HepG2 (cell line): ENCODE measurements around the gene RPS28. TPM values are rescaled to one million over a fixed set of nuclear protein-coding genes. Genes with fewer than 3 reads are reported as not detected.

ENCODE experiments used
- BHLHE40 ChIP-seq: IDR thresholded peaks from 2 replicates; pipeline ENCODE4 v1.6.1; 2011; ENCODE audit warnings: low read length, improper control_type of control experiment
- CBX1 ChIP-seq: IDR thresholded peaks from one replicate; pipeline ENCODE4 v1.6.1; 2016; ENCODE audit warnings: antibody characterized with exemption, low read depth
- CEBPG ChIP-seq: IDR thresholded peaks from 2 replicates; pipeline ENCODE4 v1.6.1; 2016
- ELF3 ChIP-seq: IDR thresholded peaks from 2 replicates; pipeline ENCODE4 v1.6.1; 2016; ENCODE audit warnings: missing genetic modification reagents, missing compliant biosample characterization
- HDAC6 ChIP-seq: fragments of 200-600 bp; sonication (generic); IDR thresholded peaks from 2 replicates; pipeline ENCODE4 v1.7.0; 2017; ENCODE audit warnings: mild to moderate bottlenecking, antibody characterized with exemption, low read length, low read depth
- ISX ChIP-seq: sonication (generic); formaldehyde crosslinking; conservative IDR thresholded peaks from 2 replicates; pipeline ENCODE4 v1.5.0; 2020; ENCODE audit warnings: missing genetic modification reagents
- KAT8 ChIP-seq: IDR thresholded peaks from 2 replicates; pipeline ENCODE4 v1.6.1; 2016; ENCODE audit warnings: missing genetic modification reagents, missing compliant biosample characterization
- RXRA ChIP-seq: sonication (generic); formaldehyde crosslinking; IDR thresholded peaks from 2 replicates; pipeline ENCODE4 v1.5.1; 2020; ENCODE audit warnings: missing genetic modification reagents
- YEATS2 ChIP-seq: sonication (generic); formaldehyde crosslinking; IDR thresholded peaks from 2 replicates; pipeline ENCODE4 v1.4.0; 2020; ENCODE audit warnings: missing genetic modification reagents, borderline replicate concordance
- ZBTB8A ChIP-seq: sonication (generic); formaldehyde crosslinking; IDR thresholded peaks from 2 replicates; pipeline ENCODE4 v1.4.0; 2020; ENCODE audit warnings: mild to moderate bottlenecking, low read depth, missing genetic modification reagents, borderline replicate concordance
- ZMYM2 ChIP-seq: sonication (generic); formaldehyde crosslinking; IDR thresholded peaks from 2 replicates; pipeline ENCODE4 v1.8.0; 2022; ENCODE audit warnings: mild to moderate bottlenecking, missing genetic modification reagents
- ZNF235 ChIP-seq: sonication (generic); formaldehyde crosslinking; IDR thresholded peaks from 2 replicates; pipeline ENCODE4 v1.8.1; 2023; ENCODE audit warnings: mild to moderate bottlenecking, missing genetic modification reagents, borderline replicate concordance
- ZNF567 ChIP-seq: sonication (generic); formaldehyde crosslinking; IDR thresholded peaks from 2 replicates; pipeline ENCODE4 v1.8.1; 2023; ENCODE audit warnings: mild to moderate bottlenecking, missing genetic modification reagents, borderline replicate concordance
- ZNF782 ChIP-seq: sonication (generic); formaldehyde crosslinking; IDR thresholded peaks from 2 replicates; pipeline ENCODE4 v1.4.0; 2020; ENCODE audit warnings: missing genetic modification reagents, mild to moderate bottlenecking, borderline replicate concordance
- ZSCAN25 ChIP-seq: sonication (generic); formaldehyde crosslinking; IDR thresholded peaks from 2 replicates; pipeline ENCODE4 v1.8.0; 2022; ENCODE audit warnings: mild to moderate bottlenecking, missing genetic modification reagents
- polyA plus RNA-seq, 8 experiments: library from polyadenylated mRNA; depleted of rRNA in 3 of 8; stranded (reverse) in 7 of 8; unstranded in 1 of 8; fragments of >200 nt; fragmentation: Illumina TruSeq in 4 of 8; extraction: Trizol in 4 of 8; gene quantifications; 2 replicates each; pipeline versions ENCODE4 v1.2.1 to v1.2.3, GENCODE V29; 2011 to 2016; ENCODE audit warnings: low read depth in 4 of 8, missing spikeins in 1 of 8, mixed read lengths in 1 of 8; ENCODE audit not compliant: insufficient read depth in 1 of 8
- total RNA-seq, 5 experiments: library from RNA; depleted of rRNA; stranded (reverse); fragments of >200 nt; fragmentation: Illumina TruSeq; extraction: Trizol; gene quantifications; 2 replicates each; pipeline ENCODE4 v1.2.3, GENCODE V29; 2016; ENCODE audit warnings: low read depth in 1 of 5
- TF ChIP-seq, protein P1 (sequence below): sonication (generic); formaldehyde crosslinking; IDR thresholded peaks from 2 replicates; pipeline ENCODE4 v1.5.1; 2020; ENCODE audit warnings: missing genetic modification reagents, mild to moderate bottlenecking, borderline replicate concordance
- TF ChIP-seq, protein P2 (sequence below): sonication (generic); formaldehyde crosslinking; IDR thresholded peaks from 2 replicates; pipeline ENCODE4 v1.9.0; 2021; ENCODE audit warnings: mild to moderate bottlenecking, missing genetic modification reagents
- TF ChIP-seq, protein P3 (sequence below): sonication (generic); formaldehyde crosslinking; IDR thresholded peaks from 2 replicates; pipeline ENCODE4 v1.5.1; 2020; ENCODE audit warnings: mild to moderate bottlenecking, moderate library complexity, missing genetic modification reagents
- TF ChIP-seq, protein P4 (sequence below): sonication (generic); formaldehyde crosslinking; IDR thresholded peaks from 2 replicates; pipeline ENCODE4 v1.5.0; 2020; ENCODE audit warnings: missing genetic modification reagents, mild to moderate bottlenecking, borderline replicate concordance

Gene RPS28
- total and polyA plus RNA-seq, 2 of the 13 experiments (the other 11 are each of a cell fraction or from before 2014, with no cell fraction given), result 281 to 545 TPM

DNA sequence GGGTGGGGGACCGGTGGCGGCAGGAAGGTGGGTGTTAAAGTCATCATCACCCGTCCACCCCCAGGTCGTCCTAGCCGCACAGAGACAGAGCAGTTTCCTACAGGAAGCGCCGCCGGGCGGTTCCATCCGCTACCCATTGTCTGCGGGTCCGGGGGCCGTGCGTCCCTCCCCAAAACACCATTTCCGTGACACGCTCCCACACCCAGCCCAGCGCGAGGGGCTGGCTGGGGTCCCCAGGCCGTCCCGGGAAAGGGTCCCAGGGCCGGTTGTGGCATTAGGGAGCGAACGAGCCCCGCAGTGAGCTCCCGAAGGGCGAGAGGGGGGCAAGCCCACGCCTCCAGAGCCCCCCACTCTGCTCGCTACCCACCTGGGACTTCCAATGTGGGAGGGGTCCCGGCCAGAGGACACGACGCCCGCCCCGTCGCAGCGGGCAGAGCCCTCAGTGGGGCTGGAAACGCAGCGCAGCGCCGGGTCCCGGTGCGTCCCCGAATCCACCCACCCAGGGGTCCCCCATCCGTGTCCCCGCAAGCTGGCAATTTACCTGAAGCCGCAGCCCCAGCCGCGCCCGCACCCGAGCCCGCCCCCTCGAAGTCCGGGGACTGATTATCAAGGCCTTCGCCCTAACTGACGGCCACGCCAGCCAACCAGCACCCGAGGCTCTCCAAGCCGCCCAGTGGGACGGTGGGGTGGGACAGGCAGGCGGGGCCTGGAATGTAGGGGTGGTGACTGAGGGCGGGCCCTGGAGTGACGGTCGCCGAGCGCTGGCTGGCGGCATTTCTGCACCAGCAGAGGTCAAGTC lies 21.6 kb downstream of the RPS28 start, which contains the start of gene KANK3 (continued):
- peak; percentile 96 for TF ChIP-seq ZSCAN25
- no peak for TF ChIP-seq BHLHE40
- TF ChIP-seq, protein P1, sequence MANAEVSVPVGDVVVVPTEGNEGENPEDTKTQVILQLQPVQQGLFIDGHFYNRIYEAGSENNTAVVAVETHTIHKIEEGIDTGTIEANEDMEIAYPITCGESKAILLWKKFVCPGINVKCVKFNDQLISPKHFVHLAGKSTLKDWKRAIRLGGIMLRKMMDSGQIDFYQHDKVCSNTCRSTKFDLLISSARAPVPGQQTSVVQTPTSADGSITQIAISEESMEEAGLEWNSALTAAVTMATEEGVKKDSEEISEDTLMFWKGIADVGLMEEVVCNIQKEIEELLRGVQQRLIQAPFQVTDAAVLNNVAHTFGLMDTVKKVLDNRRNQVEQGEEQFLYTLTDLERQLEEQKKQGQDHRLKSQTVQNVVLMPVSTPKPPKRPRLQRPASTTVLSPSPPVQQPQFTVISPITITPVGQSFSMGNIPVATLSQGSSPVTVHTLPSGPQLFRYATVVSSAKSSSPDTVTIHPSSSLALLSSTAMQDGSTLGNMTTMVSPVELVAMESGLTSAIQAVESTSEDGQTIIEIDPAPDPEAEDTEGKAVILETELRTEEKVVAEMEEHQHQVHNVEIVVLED, result no peak
- TF ChIP-seq ZNF235 (CRISPR knock-in tag), result 0 out of 2 replicates have a peak, but pooled peaks have one; percentile 39
- no peak for TF ChIP-seq CBX1
- no peak for TF ChIP-seq CEBPG (CRISPR knock-in tag)
- no peak for TF ChIP-seq ZNF567
- TF ChIP-seq, protein P2, sequence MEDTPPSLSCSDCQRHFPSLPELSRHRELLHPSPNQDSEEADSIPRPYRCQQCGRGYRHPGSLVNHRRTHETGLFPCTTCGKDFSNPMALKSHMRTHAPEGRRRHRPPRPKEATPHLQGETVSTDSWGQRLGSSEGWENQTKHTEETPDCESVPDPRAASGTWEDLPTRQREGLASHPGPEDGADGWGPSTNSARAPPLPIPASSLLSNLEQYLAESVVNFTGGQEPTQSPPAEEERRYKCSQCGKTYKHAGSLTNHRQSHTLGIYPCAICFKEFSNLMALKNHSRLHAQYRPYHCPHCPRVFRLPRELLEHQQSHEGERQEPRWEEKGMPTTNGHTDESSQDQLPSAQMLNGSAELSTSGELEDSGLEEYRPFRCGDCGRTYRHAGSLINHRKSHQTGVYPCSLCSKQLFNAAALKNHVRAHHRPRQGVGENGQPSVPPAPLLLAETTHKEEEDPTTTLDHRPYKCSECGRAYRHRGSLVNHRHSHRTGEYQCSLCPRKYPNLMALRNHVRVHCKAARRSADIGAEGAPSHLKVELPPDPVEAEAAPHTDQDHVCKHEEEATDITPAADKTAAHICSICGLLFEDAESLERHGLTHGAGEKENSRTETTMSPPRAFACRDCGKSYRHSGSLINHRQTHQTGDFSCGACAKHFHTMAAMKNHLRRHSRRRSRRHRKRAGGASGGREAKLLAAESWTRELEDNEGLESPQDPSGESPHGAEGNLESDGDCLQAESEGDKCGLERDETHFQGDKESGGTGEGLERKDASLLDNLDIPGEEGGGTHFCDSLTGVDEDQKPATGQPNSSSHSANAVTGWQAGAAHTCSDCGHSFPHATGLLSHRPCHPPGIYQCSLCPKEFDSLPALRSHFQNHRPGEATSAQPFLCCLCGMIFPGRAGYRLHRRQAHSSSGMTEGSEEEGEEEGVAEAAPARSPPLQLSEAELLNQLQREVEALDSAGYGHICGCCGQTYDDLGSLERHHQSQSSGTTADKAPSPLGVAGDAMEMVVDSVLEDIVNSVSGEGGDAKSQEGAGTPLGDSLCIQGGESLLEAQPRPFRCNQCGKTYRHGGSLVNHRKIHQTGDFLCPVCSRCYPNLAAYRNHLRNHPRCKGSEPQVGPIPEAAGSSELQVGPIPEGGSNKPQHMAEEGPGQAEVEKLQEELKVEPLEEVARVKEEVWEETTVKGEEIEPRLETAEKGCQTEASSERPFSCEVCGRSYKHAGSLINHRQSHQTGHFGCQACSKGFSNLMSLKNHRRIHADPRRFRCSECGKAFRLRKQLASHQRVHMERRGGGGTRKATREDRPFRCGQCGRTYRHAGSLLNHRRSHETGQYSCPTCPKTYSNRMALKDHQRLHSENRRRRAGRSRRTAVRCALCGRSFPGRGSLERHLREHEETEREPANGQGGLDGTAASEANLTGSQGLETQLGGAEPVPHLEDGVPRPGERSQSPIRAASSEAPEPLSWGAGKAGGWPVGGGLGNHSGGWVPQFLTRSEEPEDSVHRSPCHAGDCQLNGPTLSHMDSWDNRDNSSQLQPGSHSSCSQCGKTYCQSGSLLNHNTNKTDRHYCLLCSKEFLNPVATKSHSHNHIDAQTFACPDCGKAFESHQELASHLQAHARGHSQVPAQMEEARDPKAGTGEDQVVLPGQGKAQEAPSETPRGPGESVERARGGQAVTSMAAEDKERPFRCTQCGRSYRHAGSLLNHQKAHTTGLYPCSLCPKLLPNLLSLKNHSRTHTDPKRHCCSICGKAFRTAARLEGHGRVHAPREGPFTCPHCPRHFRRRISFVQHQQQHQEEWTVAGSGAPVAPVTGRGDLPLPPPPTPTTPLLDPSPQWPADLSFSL, result no peak
- TF ChIP-seq RXRA (CRISPR knock-in tag), result no peak; the same call in 1 of the 2 replicates
- TF ChIP-seq ZBTB8A (CRISPR knock-in tag), result no peak
- TF ChIP-seq, protein P3, sequence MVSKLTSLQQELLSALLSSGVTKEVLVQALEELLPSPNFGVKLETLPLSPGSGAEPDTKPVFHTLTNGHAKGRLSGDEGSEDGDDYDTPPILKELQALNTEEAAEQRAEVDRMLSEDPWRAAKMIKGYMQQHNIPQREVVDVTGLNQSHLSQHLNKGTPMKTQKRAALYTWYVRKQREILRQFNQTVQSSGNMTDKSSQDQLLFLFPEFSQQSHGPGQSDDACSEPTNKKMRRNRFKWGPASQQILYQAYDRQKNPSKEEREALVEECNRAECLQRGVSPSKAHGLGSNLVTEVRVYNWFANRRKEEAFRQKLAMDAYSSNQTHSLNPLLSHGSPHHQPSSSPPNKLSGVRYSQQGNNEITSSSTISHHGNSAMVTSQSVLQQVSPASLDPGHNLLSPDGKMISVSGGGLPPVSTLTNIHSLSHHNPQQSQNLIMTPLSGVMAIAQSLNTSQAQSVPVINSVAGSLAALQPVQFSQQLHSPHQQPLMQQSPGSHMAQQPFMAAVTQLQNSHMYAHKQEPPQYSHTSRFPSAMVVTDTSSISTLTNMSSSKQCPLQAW (CRISPR knock-in tag), result 0 out of 2 replicates have a peak, but pooled peaks have one; percentile 23
- TF ChIP-seq, protein P4, sequence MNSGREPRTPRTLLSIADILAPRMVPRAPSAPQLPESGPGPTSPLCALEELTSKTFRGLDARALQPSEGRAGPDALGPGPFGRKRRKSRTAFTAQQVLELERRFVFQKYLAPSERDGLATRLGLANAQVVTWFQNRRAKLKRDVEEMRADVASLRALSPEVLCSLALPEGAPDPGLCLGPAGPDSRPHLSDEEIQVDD (CRISPR knock-in tag), result no peak
- 0 out of 2 replicates have a peak, but pooled peaks have one; percentile 54 for TF ChIP-seq ZMYM2 (CRISPR knock-in tag)
- TF ChIP-seq ELF3 (CRISPR knock-in tag), result no peak
- no peak for TF ChIP-seq KAT8 (CRISPR knock-in tag)
- no peak for TF ChIP-seq YEATS2 (CRISPR knock-in tag)
- no peak for TF ChIP-seq ISX (CRISPR knock-in tag)
- no peak for TF ChIP-seq ZNF782 (CRISPR knock-in tag)
- no peak for TF ChIP-seq HDAC6
